ACC112 (cell line): ENCODE results near the gene CCDC194.

Source experiments
- H2AFZ ChIP-seq: fragments of 200-600 bp; sonication (generic); one replicate; pipeline ENCODE4 v1.6.0; 2017; ENCODE audit warnings: antibody characterized with exemption, low read length; ENCODE audit not compliant: unreplicated experiment
- H3K27ac ChIP-seq: fragments of 200-600 bp; sonication (generic); 2 replicates; pipeline ENCODE4 v1.5.1; 2014; ENCODE audit warnings: low read depth, mild to moderate bottlenecking, antibody characterized with exemption, low read length, moderate library complexity
- H3K27me3 ChIP-seq: fragments of 200-600 bp; sonication (generic); 2 replicates; pipeline ENCODE4 v1.6.1; 2014; ENCODE audit warnings: mild to moderate bottlenecking, antibody characterized with exemption, low read length, moderate library complexity, mixed read lengths; ENCODE audit not compliant: insufficient read depth
- H3K36me3 ChIP-seq: fragments of 200-600 bp; sonication (generic); 2 replicates; pipeline ENCODE4 v1.6.1; 2016; ENCODE audit warnings: mild to moderate bottlenecking, antibody characterized with exemption, low read length, moderate library complexity, mixed read lengths; ENCODE audit not compliant: insufficient read depth
- H3K4me1 ChIP-seq: fragments of 200-600 bp; sonication (generic); one replicate; pipeline ENCODE4 v1.6.1; 2016; ENCODE audit warnings: low read length, mixed read lengths; ENCODE audit not compliant: insufficient read depth, unreplicated experiment, control insufficient read depth
- H3K4me3 ChIP-seq: fragments of 200-600 bp; sonication (generic); 2 replicates; pipeline ENCODE4 v1.5.1; 2014; ENCODE audit warnings: mild to moderate bottlenecking, low read depth, low read length
- H3K79me2 ChIP-seq: fragments of 200-600 bp; sonication (generic); one replicate; pipeline ENCODE4 v1.6.0; 2016; ENCODE audit warnings: low read length; ENCODE audit not compliant: control insufficient read depth, unreplicated experiment, insufficient read depth

The CCDC194 gene, protein sequence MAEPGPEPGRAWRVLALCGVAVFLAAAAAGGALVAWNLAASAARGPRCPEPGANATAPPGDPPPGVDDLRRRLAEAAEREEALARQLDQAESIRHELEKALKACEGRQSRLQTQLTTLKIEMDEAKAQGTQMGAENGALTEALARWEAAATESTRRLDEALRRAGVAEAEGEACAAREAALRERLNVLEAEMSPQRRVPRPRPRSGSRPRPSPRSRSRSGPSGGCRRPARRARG

GRCh38 chr19:17393914-17394313 is at the start of gene CCDC194:
CCDC194 (minus strand) TSS chr19:17394196; CDS start chr19:17394158, 38 bp downstream.
- no peak within 1 kb of the TSS for H3K27ac ChIP-seq
- H3K79me2 ChIP-seq, result no peaks in the 10 kb centered on the region
- H3K36me3 ChIP-seq, result no peaks in the 10 kb centered on the region
- no peak within 1 kb of the TSS for H2AFZ ChIP-seq
- H3K4me3 ChIP-seq, result no peak within 1 kb of the TSS
- no peaks in the 10 kb centered on the region for H3K27me3 ChIP-seq
- no peaks in the 10 kb centered on the region for H3K4me1 ChIP-seq

- H3K79me2 ChIP-seq, result no peaks in the 10 kb centered on the region
Measured at GRCh38 chr19:17441241-17442021, 47.4 kb upstream of the CCDC194 start.

DNA sequence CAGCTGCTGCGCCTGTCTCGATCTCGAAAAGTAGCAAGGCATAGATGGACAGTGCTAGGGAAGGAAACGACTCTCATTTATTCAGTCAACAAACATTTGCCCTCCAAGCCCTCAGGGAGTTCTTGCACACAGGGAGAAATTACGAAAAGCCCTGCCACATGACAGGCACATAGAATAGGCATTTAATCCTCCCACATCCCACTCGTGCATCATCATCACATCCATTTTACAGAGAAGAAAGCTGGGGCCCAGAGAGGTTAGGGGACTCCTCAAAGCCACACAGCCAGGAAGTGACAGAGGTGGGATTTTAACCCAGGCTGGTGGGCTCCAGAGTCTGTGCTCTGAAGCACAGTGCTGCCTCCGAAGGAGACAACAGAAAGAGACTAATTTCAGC is 42.9 kb upstream of the CCDC194 start:
- no peaks in the 10 kb centered on the region for H3K27me3 ChIP-seq
- H3K36me3 ChIP-seq, result no peaks in the 10 kb centered on the region
- H3K4me3 ChIP-seq, result no peak overlapping the region
- H3K27ac ChIP-seq, result no peak overlapping the region
- no peaks in the 10 kb centered on the region for H3K4me1 ChIP-seq
- H3K79me2 ChIP-seq, result no peaks in the 10 kb centered on the region
- H2AFZ ChIP-seq, result no peak overlapping the region

More at GRCh38 chr19:17441241-17442021, 47.4 kb upstream of the CCDC194 start:
- Histone ChIP-seq H3K4me1 (no peaks in the 10 kb centered on the region), H3K4me3 (no peak overlapping the region), H2AFZ (no peak overlapping the region), H3K36me3 (no peaks in the 10 kb centered on the region), H3K27me3 (no peaks in the 10 kb centered on the region), H3K27ac (no peak overlapping the region)

GRCh38 chr19:17436094-17436873 is 42.3 kb upstream of the CCDC194 start:
- Histone ChIP-seq H3K27ac (no peak overlapping the region), H3K27me3 (no peaks in the 10 kb centered on the region), H3K79me2 (no peaks in the 10 kb centered on the region), H3K4me3 (no peak overlapping the region), H3K4me1 (no peaks in the 10 kb centered on the region), H2AFZ (no peak overlapping the region), H3K36me3 (no peaks in the 10 kb centered on the region)

DNA sequence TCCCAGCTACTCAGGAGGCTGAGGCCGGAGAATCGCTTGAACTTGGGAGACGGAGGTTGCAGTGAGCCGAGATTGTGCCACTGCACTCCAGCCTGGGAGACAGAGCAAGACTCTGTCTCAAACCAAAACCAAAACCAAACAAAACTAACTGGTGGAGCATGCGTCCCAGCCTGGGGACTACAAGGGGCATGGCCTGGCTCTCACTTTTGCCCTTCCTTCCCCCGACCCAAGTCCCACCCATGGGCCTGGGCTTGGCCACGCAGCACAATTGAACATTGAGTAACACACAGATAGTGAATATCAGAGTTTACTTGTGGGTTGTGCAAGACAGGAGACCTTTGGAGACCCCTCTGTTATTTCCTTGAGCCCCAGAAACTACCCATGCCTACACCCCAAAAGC is 41.2 kb upstream of the CCDC194 start:
- Histone ChIP-seq H3K4me1 (no peaks in the 10 kb centered on the region), H3K27me3 (no peaks in the 10 kb centered on the region), H3K4me3 (no peak overlapping the region), H2AFZ (no peak overlapping the region), H3K79me2 (no peaks in the 10 kb centered on the region), H3K27ac (no peak overlapping the region), H3K36me3 (no peaks in the 10 kb centered on the region)

DNA sequence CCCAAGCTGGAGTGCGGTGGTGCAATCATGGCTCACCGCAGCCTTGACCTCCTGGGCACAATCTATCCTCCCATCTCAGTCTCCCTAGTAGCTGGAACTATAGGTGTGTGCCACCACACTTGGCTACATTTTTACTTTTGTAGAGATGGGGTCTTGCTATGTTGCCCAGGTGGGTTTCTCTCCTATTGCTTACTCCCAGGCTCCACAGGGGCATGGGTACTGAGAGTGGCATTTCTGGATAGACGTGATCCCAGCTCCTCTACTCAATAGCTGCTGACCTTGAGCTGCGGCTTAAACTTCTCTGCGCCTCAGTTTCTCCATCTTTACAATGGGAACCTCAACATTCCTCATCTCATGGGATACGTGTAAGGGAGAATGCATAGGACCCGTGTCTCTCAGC is 37.4 kb upstream of the CCDC194 start:
- Histone ChIP-seq H3K79me2 (no peaks in the 10 kb centered on the region), H3K4me1 (no peaks in the 10 kb centered on the region), H3K27ac (no peak overlapping the region), H3K4me3 (no peak overlapping the region), H3K27me3 (no peaks in the 10 kb centered on the region), H3K36me3 (no peaks in the 10 kb centered on the region), H2AFZ (no peak overlapping the region)

GRCh38 chr19:17429641-17430113 is 35.7 kb upstream of the CCDC194 start:
- H3K4me1 ChIP-seq, result no peaks in the 10 kb centered on the region
- H3K27ac ChIP-seq, result no peak overlapping the region
- no peak overlapping the region for H2AFZ ChIP-seq
- no peak overlapping the region for H3K4me3 ChIP-seq
- no peaks in the 10 kb centered on the region for H3K36me3 ChIP-seq
- no peaks in the 10 kb centered on the region for H3K79me2 ChIP-seq
- no peaks in the 10 kb centered on the region for H3K27me3 ChIP-seq

- Histone ChIP-seq H3K4me3 (no peak overlapping the region), H2AFZ (no peak overlapping the region), H3K36me3 (no peaks in the 10 kb centered on the region), H3K79me2 (no peaks in the 10 kb centered on the region), H3K27ac (no peak overlapping the region), H3K4me1 (no peaks in the 10 kb centered on the region), H3K27me3 (no peaks in the 10 kb centered on the region)
Measured at GRCh38 chr19:17424743-17425365, 30.9 kb upstream of the CCDC194 start.

DNA sequence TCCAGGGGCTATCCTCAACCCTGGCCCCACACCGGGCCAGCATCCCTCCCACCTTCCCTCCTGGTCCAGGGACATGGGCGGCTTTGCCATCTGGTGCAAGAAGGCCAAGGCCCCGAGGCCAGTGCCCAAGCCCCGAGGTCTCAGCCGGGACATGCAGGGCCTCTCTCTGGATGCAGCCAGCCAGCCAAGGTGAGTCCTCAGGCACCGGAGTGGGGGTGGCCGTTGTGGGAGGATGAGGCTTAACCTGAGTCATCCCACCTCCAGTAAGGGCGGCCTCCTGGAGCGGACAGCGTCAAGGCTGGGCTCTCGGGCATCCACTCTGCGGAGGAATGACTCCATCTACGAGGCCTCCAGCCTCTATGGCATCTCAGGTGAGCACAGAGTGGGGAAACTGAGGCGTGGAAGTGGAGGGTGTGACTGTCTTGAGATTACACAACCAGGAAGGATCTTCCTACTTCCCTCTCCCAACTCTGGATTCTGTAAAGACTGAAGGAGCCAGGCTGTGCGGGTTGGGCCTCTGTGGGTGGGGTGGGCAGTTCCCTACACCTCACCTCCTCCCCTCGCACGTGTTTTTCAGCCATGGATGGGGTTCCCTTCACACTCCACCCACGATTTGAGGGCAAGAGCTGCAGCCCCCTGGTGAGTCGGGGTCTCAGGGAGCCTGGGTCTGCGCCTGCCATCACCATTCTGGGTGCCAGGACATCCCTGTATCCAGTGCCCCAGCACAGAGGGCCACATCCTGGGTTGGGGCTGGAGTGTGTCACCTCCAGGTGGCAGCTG is 29.6 kb upstream of the CCDC194 start:
- no peaks in the 10 kb centered on the region for H3K36me3 ChIP-seq
- H3K79me2 ChIP-seq, result no peaks in the 10 kb centered on the region
- no peak overlapping the region for H3K27ac ChIP-seq
- H3K4me3 ChIP-seq, result no peak overlapping the region
- H3K27me3 ChIP-seq, result no peaks in the 10 kb centered on the region
- no peak overlapping the region for H2AFZ ChIP-seq
- H3K4me1 ChIP-seq, result peaks cover 5% of the 10 kb centered on the region

DNA sequence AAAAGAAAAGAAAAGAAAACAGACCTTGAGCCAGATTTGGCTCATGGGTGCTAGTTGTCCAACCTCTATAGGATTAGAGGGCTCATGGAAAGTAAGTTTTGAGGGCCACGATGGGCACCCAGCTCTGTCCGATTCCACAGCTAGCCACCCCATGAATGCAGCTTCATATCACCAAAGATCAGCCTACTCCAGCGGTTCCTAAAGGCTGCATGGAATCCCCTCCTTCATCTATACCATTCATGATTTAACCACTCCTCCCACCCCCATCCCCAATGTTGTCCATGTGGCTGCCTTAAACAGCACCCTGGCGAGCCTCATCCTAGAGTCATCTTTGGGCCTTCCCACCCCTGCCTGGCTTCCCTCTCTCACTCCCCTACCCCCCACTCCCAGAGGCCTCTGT is 27.9 kb upstream of the CCDC194 start:
- H3K27me3 ChIP-seq, result no peaks in the 10 kb centered on the region
- H3K4me1 ChIP-seq, result peaks cover 5% of the 10 kb centered on the region
- no peaks in the 10 kb centered on the region for H3K79me2 ChIP-seq
- H3K27ac ChIP-seq, result no peak overlapping the region
- H2AFZ ChIP-seq, result no peak overlapping the region
- H3K4me3 ChIP-seq, result no peak overlapping the region
- H3K36me3 ChIP-seq, result no peaks in the 10 kb centered on the region
